ENCODE data around the gene CALCOCO2.

- TF ChIP-seq CTCF (IDR thresholded peaks at IDR 0.05; ENCODE audit: insufficient read depth, low read length) (no peak), POLR2AphosphoS5 (IDR thresholded peaks at IDR 0.05; ENCODE audit: low read depth) (no peak), GABPA (IDR thresholded peaks at IDR 0.05; ENCODE audit: low read depth) (no peak), REST (IDR thresholded peaks at IDR 0.05; ENCODE audit: insufficient replicate concordance, low read depth) (no peak)
Observed at GRCh38 chr17:48912476-48912875, 81.6 kb downstream of the CALCOCO2 start.

All from HL-60 (cell line).